Neural cell (in vitro differentiated cells): ENCODE measurements around the gene KCTD16.

Source experiments
- CTCF ChIP-seq: fragments of 450-650 bp; IDR thresholded peaks from 2 replicates; pipeline ENCODE4 v1.5.1; 2014; ENCODE audit warnings: antibody characterized with exemption, mild to moderate bottlenecking, moderate library complexity; ENCODE audit not compliant: poor library complexity, severe bottlenecking
- EP300 ChIP-seq: fragments of 450-650 bp; conservative IDR thresholded peaks from 2 replicates; pipeline ENCODE4 v1.6.1; 2014; ENCODE audit warnings: antibody characterized with exemption, mild to moderate bottlenecking, moderate library complexity; ENCODE audit not compliant: poor library complexity, severe bottlenecking
- EZH2 ChIP-seq: fragments of 200-600, 300-800 bp; shearing (Covaris generic), sonication (generic); IDR thresholded peaks from 2 replicates; pipeline ENCODE4 v1.6.1; 2014; ENCODE audit warnings: antibody characterized with exemption, low read length, borderline replicate concordance, mild to moderate bottlenecking; ENCODE audit not compliant: insufficient read depth, poor library complexity, severe bottlenecking
- POLR2AphosphoS5 ChIP-seq: IDR thresholded peaks from 2 replicates; pipeline ENCODE4 v1.6.1; 2012
- REST ChIP-seq: IDR thresholded peaks from 2 replicates; pipeline ENCODE4 v1.6.1; 2012; ENCODE audit warnings: borderline replicate concordance
- TAF1 ChIP-seq: IDR thresholded peaks from 2 replicates; pipeline ENCODE4 v1.6.1; 2012; ENCODE audit warnings: low read depth

GRCh38 chr5:144156767-144157171 is 13.9 kb upstream of the KCTD16 start:
- TF ChIP-seq POLR2AphosphoS5 (no peak), CTCF (no peak), REST (no peak), EZH2 (no peak), TAF1 (no peak), EP300 (no peak)
